ENCODE data around the gene CSPG5. TPM values are rescaled to one million over a fixed set of nuclear protein-coding genes. Genes with fewer than 3 reads are reported as not detected.

The CSPG5 gene
- total RNA-seq, 1 donor: 0.43 TPM

DNA sequence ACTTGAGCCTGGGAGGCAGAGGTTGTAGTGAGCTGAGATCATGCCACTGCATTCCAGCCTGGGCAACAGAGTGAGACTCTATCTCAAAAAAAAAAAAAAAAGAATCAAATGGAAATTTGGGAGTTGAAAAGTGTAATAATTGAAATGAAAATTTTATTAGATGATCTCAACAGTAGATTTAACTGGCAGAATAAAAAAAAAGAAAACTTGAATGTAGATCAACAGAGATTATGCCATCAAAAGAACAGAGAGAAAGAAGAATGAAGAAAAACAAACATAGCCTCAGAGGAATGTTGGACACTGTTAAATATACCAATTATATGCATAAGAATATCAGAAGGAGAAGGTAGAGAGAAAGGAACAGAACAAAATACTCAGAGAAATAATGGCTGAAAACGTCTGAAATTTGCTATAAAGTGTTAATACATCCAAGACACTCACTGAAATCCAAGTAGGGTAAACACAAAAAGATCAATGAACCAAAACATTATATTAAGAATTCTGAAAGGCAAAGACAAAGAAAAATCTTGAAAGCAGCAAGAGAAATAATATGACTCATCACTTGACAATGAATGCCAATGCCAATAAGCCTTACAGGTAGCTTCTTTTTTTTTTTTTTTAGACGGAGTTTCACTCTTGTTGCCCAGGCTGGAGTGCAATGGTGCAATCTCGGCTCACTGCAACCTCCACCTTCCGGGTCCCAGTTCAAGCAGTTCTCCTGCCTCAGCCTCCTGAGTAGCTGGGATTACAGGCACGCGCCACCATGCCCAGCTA is 50.5 kb downstream of the CSPG5 start:
- no peak for DNase-seq (ENCODE audit: low read depth)

DNA sequence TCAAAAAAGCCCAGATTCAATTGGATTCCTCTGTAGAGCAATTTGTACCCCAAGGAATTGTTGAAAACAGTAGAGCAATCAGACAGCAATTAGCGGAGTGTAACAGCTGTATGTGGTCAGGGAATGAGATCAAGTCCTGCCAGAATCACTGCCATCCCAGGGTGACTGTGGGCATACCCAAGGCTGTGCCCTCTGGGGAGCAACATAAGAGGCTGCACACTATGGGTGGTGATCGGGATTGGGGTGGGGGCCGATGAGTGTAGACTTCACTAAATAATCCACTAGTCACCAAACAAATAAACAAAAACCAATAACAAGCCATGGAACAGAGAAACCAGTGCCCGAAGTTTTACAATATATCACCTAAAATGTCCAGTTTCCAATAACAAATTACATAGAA is 53.0 kb downstream of the CSPG5 start:
- TF ChIP-seq, protein P1, sequence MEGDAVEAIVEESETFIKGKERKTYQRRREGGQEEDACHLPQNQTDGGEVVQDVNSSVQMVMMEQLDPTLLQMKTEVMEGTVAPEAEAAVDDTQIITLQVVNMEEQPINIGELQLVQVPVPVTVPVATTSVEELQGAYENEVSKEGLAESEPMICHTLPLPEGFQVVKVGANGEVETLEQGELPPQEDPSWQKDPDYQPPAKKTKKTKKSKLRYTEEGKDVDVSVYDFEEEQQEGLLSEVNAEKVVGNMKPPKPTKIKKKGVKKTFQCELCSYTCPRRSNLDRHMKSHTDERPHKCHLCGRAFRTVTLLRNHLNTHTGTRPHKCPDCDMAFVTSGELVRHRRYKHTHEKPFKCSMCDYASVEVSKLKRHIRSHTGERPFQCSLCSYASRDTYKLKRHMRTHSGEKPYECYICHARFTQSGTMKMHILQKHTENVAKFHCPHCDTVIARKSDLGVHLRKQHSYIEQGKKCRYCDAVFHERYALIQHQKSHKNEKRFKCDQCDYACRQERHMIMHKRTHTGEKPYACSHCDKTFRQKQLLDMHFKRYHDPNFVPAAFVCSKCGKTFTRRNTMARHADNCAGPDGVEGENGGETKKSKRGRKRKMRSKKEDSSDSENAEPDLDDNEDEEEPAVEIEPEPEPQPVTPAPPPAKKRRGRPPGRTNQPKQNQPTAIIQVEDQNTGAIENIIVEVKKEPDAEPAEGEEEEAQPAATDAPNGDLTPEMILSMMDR (IDR thresholded peaks at IDR 0.05; ENCODE audit: insufficient read depth, low read depth, low read length): no peak
- H3K4me3 ChIP-seq (ENCODE audit: low read depth, low read length): no peak overlapping the region
- no peak for DNase-seq (ENCODE audit: low read depth)

More for the DNA sequence above, 50.5 kb downstream of the CSPG5 start:
- TF ChIP-seq, protein P1 (IDR thresholded peaks at IDR 0.05; ENCODE audit: insufficient read depth, low read depth, low read length): no peak
- H3K4me3 ChIP-seq (ENCODE audit: low read depth, low read length): no peak overlapping the region

DNA sequence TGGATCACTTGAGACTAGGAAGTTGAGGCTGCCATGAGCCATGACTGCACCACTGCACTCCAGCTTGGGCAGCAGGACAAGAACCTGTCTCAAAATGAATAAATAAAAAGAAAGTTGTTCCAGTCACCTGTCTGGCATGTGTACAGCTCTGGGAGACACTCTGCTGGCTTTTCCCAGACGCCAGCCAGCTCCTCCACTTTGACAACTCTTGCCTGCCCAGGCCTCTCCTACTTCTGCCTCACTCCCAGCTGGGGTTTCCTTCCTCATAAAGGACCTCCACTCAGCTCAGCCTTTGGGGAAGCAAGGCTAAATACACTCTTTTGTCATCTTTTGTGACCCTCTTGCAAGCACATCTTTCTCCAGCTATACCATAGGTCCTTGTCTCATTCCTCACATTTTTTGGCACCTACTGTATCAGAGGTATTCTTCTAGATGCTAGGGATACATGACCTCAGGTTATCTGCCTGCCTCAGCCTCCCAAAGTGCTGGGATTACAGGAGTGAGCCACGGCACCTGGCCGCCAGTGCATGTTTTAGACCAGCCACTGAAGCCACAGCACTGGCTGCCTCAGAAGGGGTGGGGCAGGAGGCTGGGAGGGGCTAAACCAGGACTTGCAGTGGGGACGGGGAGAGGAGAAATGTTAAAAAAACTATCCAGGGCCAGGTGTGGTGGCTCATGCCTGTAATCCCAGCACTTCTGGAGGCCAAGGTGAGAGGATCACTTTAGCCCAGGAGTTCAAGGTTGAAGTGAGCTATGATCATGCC is 55.2 kb downstream of the CSPG5 start:
- TF ChIP-seq, protein P1 (IDR thresholded peaks at IDR 0.05; ENCODE audit: insufficient read depth, low read depth, low read length): no peak
- no peak overlapping the region for H3K4me3 ChIP-seq (ENCODE audit: low read depth, low read length)
- no peak for DNase-seq (ENCODE audit: low read depth)

DNA sequence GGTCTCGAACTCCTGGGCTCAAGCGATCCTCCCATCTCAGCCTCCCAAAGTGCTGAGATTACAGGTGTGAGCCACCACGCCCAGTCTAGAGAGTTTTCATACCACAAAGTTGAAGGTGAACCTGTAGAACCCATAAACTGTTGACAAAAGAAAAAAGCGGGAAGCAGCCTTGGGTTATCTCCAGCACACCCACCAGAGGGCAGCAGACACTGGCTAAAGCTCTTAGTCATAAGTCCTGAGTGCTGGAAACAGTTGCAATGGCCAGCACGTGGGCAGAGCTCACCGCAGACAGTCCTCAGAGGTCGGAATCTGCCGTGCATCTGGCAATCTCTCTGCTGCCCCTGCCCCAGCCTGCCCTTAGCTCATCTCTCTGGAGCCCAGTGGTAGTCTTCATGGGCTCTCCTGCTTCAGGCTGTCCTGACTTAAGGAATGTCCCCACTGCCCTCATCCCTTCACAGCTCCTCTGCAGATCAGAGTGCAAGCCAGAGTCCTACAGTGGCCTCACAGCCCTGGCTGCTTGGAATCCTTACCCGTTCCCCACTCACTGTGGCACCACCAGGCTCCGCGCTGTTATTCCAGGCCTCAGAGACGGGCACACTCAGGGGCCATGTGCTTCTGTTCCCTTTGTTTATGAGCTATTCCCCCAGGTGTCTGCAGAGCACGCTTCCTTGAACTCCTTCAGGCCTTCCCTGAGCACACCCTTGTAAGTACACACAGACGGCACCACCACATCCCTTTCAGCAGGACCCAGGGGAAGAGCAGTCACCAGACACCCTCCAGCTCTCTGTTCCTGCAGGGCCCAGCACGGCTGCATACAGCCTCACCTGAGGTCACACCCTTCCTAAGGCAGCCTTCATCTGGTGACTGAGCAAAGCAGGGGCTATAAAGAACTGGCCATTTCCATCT is 56.3 kb downstream of the CSPG5 start:
- TF ChIP-seq, protein P1 (IDR thresholded peaks at IDR 0.05; ENCODE audit: insufficient read depth, low read depth, low read length): peak; percentile 86
- DNase-seq (ENCODE audit: low read depth): peak; percentile 92
- H3K4me3 ChIP-seq (ENCODE audit: low read depth, low read length): no peak overlapping the region

DNA sequence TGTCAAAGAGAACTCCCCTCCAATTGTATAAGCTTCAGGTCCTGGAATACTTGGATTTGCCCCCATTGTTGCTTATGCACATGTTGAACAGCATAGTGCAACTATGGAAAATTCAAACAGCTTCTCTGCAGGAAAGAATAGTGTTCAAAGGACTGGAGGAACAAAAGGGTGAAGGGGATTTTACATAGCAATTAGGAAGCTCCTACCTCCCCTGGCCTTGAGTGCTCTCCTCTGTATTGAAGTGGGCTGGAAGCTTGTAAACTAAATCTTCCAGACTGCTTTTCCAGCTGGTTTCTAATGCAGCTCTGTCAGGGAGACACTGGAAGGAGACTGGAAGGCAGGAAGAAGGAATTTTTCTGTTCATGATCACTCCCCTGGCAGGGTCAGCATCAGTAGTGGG is 57.9 kb downstream of the CSPG5 start:
- TF ChIP-seq, protein P1 (IDR thresholded peaks at IDR 0.05; ENCODE audit: insufficient read depth, low read depth, low read length): no peak
- no peak overlapping the region for H3K4me3 ChIP-seq (ENCODE audit: low read depth, low read length)
- no peak for DNase-seq (ENCODE audit: low read depth)

DNA sequence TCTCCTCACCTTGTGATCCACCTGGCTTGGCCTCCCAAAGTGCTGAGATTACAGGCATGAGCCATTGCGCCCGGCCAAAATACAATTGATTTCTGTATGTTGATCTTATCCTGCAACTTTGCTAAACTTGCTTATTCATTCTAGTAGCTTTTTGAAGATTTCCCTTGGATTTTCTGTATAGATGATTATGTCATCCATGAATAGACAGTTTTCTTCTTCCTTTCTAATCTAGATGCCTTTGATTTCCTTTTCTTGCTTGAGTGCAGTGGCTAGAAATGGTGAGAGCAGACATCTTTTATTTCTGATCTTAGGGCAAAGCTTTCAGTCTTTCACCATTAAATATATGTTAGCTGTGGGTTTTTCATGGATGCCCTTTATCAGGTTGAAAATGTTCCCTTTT is 60.7 kb downstream of the CSPG5 start:
- H3K4me3 ChIP-seq (ENCODE audit: low read depth, low read length): no peak overlapping the region
- TF ChIP-seq, protein P1 (IDR thresholded peaks at IDR 0.05; ENCODE audit: insufficient read depth, low read depth, low read length): no peak
- DNase-seq (ENCODE audit: low read depth): no peak

Data from fibroblast of villous mesenchyme (primary cell).